H1 (cell line): ENCODE measurements around the gene TEX2. TPM values are rescaled to one million over a fixed set of nuclear protein-coding genes. Genes with fewer than 3 reads are reported as not detected.

ENCODE experiments used
- CTBP2 ChIP-seq: IDR thresholded peaks from 2 replicates; pipeline ENCODE4 v1.7.0; 2011; ENCODE audit warnings: borderline replicate concordance, mild to moderate bottlenecking, moderate library complexity, mixed read lengths, low read length; ENCODE audit not compliant: insufficient read depth, insufficient read length
- polyA plus RNA-seq, 7 experiments: library from polyadenylated mRNA; depleted of rRNA in 3 of 7; stranded (reverse) in 5 of 7; unstranded in 2 of 7; fragments of >200 nt in 5 of 7; fragments of 200-250 nt in 2 of 7; gene quantifications; 1 replicate in 5 of 7; 2 replicates in 1 of 7; 4 replicates in 1 of 7; pipeline versions ENCODE4 v1.2.1 to v1.2.3, GENCODE V29; 2011 to 2013; ENCODE audit warnings: missing spikeins in 2 of 7, mixed read lengths in 2 of 7
- total RNA-seq: library from RNA; stranded (reverse); fragmentation: NEBNext Ultra II Directional; extraction: Animal tissue kit (Norgen Biotek cat#: 25700); gene quantifications from 2 replicates; pipeline ENCODE4 v1.2.1, GENCODE V29; 2021

The TEX2 gene
- total and polyA plus RNA-seq, 2 of the 8 experiments (the other 6 are each of a cell fraction or from before 2014, with no cell fraction given) = 6.1 to 15.6 TPM

DNA sequence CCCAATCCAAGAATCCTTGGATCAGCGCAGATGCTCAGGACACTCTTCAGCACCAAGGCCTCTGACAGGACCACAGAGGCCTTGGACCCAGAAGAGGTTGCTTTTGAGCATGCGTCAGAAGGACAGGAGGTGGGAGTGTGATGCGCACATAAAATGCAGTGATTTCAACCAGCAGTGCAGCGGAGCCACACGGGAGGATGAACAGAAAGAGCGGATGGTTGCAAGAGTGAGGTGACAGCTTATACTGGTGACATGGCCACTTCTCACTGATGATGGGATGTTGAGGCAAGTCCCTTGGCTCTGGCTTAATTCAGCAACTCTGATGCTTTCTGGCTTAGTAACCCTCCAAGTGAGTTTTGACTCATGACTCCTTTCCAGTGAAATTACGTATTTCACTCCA, 107.9 kb downstream of the TEX2 start (continued):
- no peak for TF ChIP-seq CTBP2
